B cell (primary cell): ENCODE results near the gene FCRL1. TPM values are rescaled to one million over a fixed set of nuclear protein-coding genes. Genes with fewer than 3 reads are reported as not detected.

Experiments
- ATAC-seq: fragments of 200-7000 bp; cut with Tn5 transposase; one replicate; pipeline ENCODE4 v1.10.0; 2021; ENCODE audit warnings: low read depth, mild to moderate bottlenecking, moderate number of reproducible peaks, moderate library complexity
- CTCF ChIA-PET: fragments of 350-600 bp; sonication (Branson Sonifier 250); formaldehyde crosslinking; loops from one replicate; lab custom pipeline; 2021; ENCODE audit warnings: antibody characterized with exemption, inconsistent platforms; lab: Charles Lee
- POLR2A ChIA-PET: fragments of 350-600 bp; sonication (Branson Sonifier 250); formaldehyde crosslinking; loops from one replicate; lab custom pipeline; 2021; ENCODE audit warnings: antibody characterized with exemption; lab: Charles Lee
- DNase-seq: peaks from one replicate; pipeline ENCODE4 v3.0.0; 2013
- H2AFZ ChIP-seq: 2 replicates; pipeline ENCODE4 v1.6.1; 2012; ENCODE audit warnings: mild to moderate bottlenecking, low read depth, low read length; ENCODE audit not compliant: insufficient read depth, poor library complexity, severe bottlenecking
- H3K27ac ChIP-seq, 2 donors: 1 replicate in 1 of 2; 2 replicates in 1 of 2; pipeline ENCODE4 v1.5.1; 2012 to 2013; ENCODE audit warnings: low read length in 2 of 2, mild to moderate bottlenecking in 2 of 2, moderate library complexity in 1 of 2
- H3K27me3 ChIP-seq, 4 experiments: fragments of 200-600 bp in 1 of 4; sonication (generic) in 1 of 4; replicated peaks in 1 of 4; 1 replicate in 2 of 4; 2 replicates in 2 of 4; pipeline versions ENCODE4 v1.6.1 to v1.7.0; 2013 to 2016; ENCODE audit warnings: low read length in 3 of 4, mild to moderate bottlenecking in 2 of 4, mixed read lengths in 1 of 4, moderate library complexity in 1 of 4; ENCODE audit not compliant: insufficient read depth in 4 of 4, control insufficient read depth in 3 of 4; ENCODE audit errors: control extremely low read depth in 1 of 4
- H3K36me3 ChIP-seq, 2 experiments: replicated peaks in 1 of 2; 1 replicate in 1 of 2; 2 replicates in 1 of 2; pipeline versions ENCODE4 v1.6.1 to v1.7.1; 2013; ENCODE audit warnings: low read length in 1 of 2; ENCODE audit not compliant: insufficient read depth in 2 of 2, control insufficient read depth in 1 of 2; ENCODE audit errors: control extremely low read depth in 1 of 2, extremely low read depth in 1 of 2
- H3K4me1 ChIP-seq, 2 donors: fragments of 200-600 bp in 1 of 2; sonication (generic) in 1 of 2; 1 replicate in 1 of 2; 2 replicates in 1 of 2; pipeline versions ENCODE4 v1.5.1 to v1.6.1; 2013 to 2017; ENCODE audit warnings: low read length in 2 of 2; ENCODE audit not compliant: control insufficient read depth in 2 of 2, insufficient read depth in 2 of 2
- H3K4me2 ChIP-seq: replicated peaks from 2 replicates; pipeline ENCODE3; 2012; ENCODE audit warnings: mild to moderate bottlenecking, low read depth, low read length; ENCODE audit not compliant: poor library complexity, severe bottlenecking
- H3K4me3 ChIP-seq, 5 experiments: fragments of 200-600 bp in 1 of 5; sonication (generic) in 1 of 5; 1 replicate in 3 of 5; 2 replicates in 2 of 5; pipeline versions ENCODE4 v1.5.1 to v1.7.0; 2011 to 2016; ENCODE audit warnings: low read length in 4 of 5, mild to moderate bottlenecking in 4 of 5, low read depth in 2 of 5, control low read depth in 1 of 5, moderate library complexity in 1 of 5; ENCODE audit not compliant: insufficient read depth in 1 of 5; ENCODE audit errors: control extremely low read depth in 1 of 5, extremely low read depth in 1 of 5
- H3K79me2 ChIP-seq: fragments of 200-600 bp; sonication (generic); one replicate; pipeline ENCODE4 v1.6.0; 2016; ENCODE audit warnings: low read length; ENCODE audit not compliant: control insufficient read depth, insufficient read depth
- H3K9ac ChIP-seq: fragments of 200-600 bp; sonication (generic); 2 replicates; pipeline ENCODE4 v1.6.1; 2017; ENCODE audit warnings: mild to moderate bottlenecking, low read length, moderate library complexity
- H3K9me3 ChIP-seq, 3 donors: one replicate each; pipeline versions ENCODE4 v1.6.1 to v1.7.1; 2013; ENCODE audit warnings: low read length in 2 of 3; ENCODE audit not compliant: control insufficient read depth in 2 of 3, insufficient read depth in 1 of 3; ENCODE audit errors: control extremely low read depth in 1 of 3
- H4K20me1 ChIP-seq: 2 replicates; pipeline ENCODE4 v1.6.0; 2012; ENCODE audit warnings: mild to moderate bottlenecking, low read length; ENCODE audit not compliant: insufficient read depth, control insufficient read depth, poor library complexity, severe bottlenecking
- H3K27ac Mint-ChIP-seq: one replicate; pipeline ENCODE4 v1.8.0; 2021; ENCODE audit warnings: mixed read lengths
- H3K27me3 Mint-ChIP-seq: one replicate; pipeline ENCODE4 v1.8.0; 2021; ENCODE audit warnings: mixed read lengths
- H3K4me1 Mint-ChIP-seq: one replicate; pipeline ENCODE4 v1.8.0; 2021; ENCODE audit warnings: mixed read lengths
- H3K4me3 Mint-ChIP-seq: one replicate; pipeline ENCODE4 v1.8.0; 2021; ENCODE audit warnings: mixed read lengths
- H3K9me3 Mint-ChIP-seq: one replicate; pipeline ENCODE4 v1.8.0; 2022; ENCODE audit warnings: mixed read lengths; ENCODE audit not compliant: insufficient read depth
- CTCF ChIP-seq: fragments of 200-600 bp; IDR thresholded peaks from one replicate; pipeline ENCODE4 v1.8.0; 2022; ENCODE audit warnings: antibody characterized with exemption, mild to moderate bottlenecking
- EZH2 ChIP-seq: IDR thresholded peaks from 2 replicates; pipeline ENCODE4 v1.6.1; 2012; ENCODE audit warnings: borderline replicate concordance, low read depth, mild to moderate bottlenecking, moderate library complexity, low read length; ENCODE audit not compliant: insufficient read depth, poor library complexity, severe bottlenecking
- WGBS: methylation state at CpG from one replicate; pipeline ENCODE4 v1.1.5; 2013; ENCODE audit warnings: missing lambda C conversion rate; ENCODE audit not compliant: insufficient coverage; 5-methylcytosine and 5-hydroxymethylcytosine counted together
- intact Hi-C: fragments of 100-400 bp; cut with micrococcal nuclease; formaldehyde crosslinking; loops from one replicate; pipeline ENCODE4 v1.10.0; 2022
- polyA plus RNA-seq: library from polyadenylated mRNA; depleted of rRNA; stranded (reverse); fragments of >200 nt; gene quantifications from 2 replicates; pipeline ENCODE4 v1.2.3, GENCODE V29; 2012
- total RNA-seq, 2 donors: library from RNA; stranded (reverse); fragments of 120-200 nt in 1 of 2; gene quantifications; 1 replicate in 1 of 2; 2 replicates in 1 of 2; pipeline versions ENCODE4 v1.2.3 to v1.2.4, GENCODE V29; 2013 to 2022

Gene FCRL1
- total and polyA plus RNA-seq, 2 donors (not counting 1 experiment from before 2014, with no cell fraction given): 277 to 953 TPM

GRCh38 chr1:157841708-157842107 lies 21.8 kb upstream of the FCRL1 start, which contains the start of gene CD5L:
CD5L (minus strand) TSS chr1:157841808; CDS start chr1:157841701, 107 bp downstream.
- TF ChIP-seq CTCF (no peak), EZH2 (no peak)
- Mint-ChIP-seq H3K4me1 (peaks cover 72% of the 10 kb centered on the region), H3K4me3 (peak within 1 kb of the TSS; percentile 11), H3K27ac (no peak within 1 kb of the TSS), H3K27me3 (no peaks in the 10 kb centered on the region), H3K9me3 (no peaks in the 10 kb centered on the region)
- Histone ChIP-seq H3K4me2 (peak within 1 kb of the TSS; percentile 61), H2AFZ (no peak within 1 kb of the TSS), H3K79me2 (peaks cover 16% of the 10 kb centered on the region), H3K4me1 (peaks cover 64 to 66% of the 10 kb centered on the region in 2 donors), H4K20me1 (no peaks in the 10 kb centered on the region), H3K4me3 (no peak within 1 kb of the TSS), H3K27ac (peak within 1 kb of the TSS in 1 of 2 donors; percentile 37), H3K36me3 (no peaks in the 10 kb centered on the region), H3K9ac (peak within 1 kb of the TSS; percentile 34), H3K27me3 (no peaks in the 10 kb centered on the region), H3K9me3 (no peaks in the 10 kb centered on the region)
- ATAC-seq: no peak
- CTCF ChIA-PET: interaction anchor here (1.5 kb wide), 1 partner anchor 262 kb away, joined by 3 read pairs; no protein-coding TSS in a partner anchor
- intact Hi-C loops: loop anchor here (5.0 kb wide), 1 partner anchor 34 kb away; no protein-coding TSS in a partner anchor
- DNase-seq: no peak
- 95% methylated on average over 3 of the region's 3 CpGs for WGBS
- POLR2A ChIA-PET: no interaction called here

GRCh38 chr1:157838966-157839365 lies 19.0 kb upstream of the FCRL1 start:
- peak overlapping the region; percentile 23 for H2AFZ ChIP-seq

More at GRCh38 chr1:157838966-157839365, 19.0 kb upstream of the FCRL1 start:
- Histone ChIP-seq H3K27me3 (no peaks in the 10 kb centered on the region), H3K9ac (no peak overlapping the region), H3K4me2 (peak overlapping the region; percentile 32), H3K27ac (peak overlapping the region in 1 of 2 donors; percentile 53), H3K9me3 (no peaks in the 10 kb centered on the region), H3K36me3 (no peaks in the 10 kb centered on the region), H4K20me1 (no peaks in the 10 kb centered on the region), H3K4me3 (no peak overlapping the region), H3K4me1 (peaks cover 39 to 42% of the 10 kb centered on the region in 2 donors), H3K79me2 (peaks cover 3% of the 10 kb centered on the region)
- DNase-seq (no peak), ATAC-seq (no peak)
- H3K27me3 Mint-ChIP-seq: no peaks in the 10 kb centered on the region
- TF ChIP-seq CTCF: no peak
- TF ChIP-seq EZH2: no peak
- no peak overlapping the region for H3K4me3 Mint-ChIP-seq
- H3K27ac Mint-ChIP-seq: no peak overlapping the region
- intact Hi-C loops: no loop called here
- no peaks in the 10 kb centered on the region for H3K9me3 Mint-ChIP-seq
- POLR2A ChIA-PET: no interaction called here
- CTCF ChIA-PET: interaction anchor here (0.6 to 1.5 kb wide), 3 partner anchors 10 to 148 kb away, joined by 3 to 4 read pairs (median 3); no protein-coding TSS in a partner anchor
- peaks cover 51% of the 10 kb centered on the region for H3K4me1 Mint-ChIP-seq
